Central memory CD4-positive, alpha-beta T cell (primary cell): Measurements from ENCODE around the gene KCNJ10.
A peak's percentile ranks its signal among the peaks of the same experiment; 100 is the strongest.

Experiments
- DNase-seq: peaks from one replicate; pipeline ENCODE4 v3.0.0; 2022

Gene KCNJ10

DNA sequence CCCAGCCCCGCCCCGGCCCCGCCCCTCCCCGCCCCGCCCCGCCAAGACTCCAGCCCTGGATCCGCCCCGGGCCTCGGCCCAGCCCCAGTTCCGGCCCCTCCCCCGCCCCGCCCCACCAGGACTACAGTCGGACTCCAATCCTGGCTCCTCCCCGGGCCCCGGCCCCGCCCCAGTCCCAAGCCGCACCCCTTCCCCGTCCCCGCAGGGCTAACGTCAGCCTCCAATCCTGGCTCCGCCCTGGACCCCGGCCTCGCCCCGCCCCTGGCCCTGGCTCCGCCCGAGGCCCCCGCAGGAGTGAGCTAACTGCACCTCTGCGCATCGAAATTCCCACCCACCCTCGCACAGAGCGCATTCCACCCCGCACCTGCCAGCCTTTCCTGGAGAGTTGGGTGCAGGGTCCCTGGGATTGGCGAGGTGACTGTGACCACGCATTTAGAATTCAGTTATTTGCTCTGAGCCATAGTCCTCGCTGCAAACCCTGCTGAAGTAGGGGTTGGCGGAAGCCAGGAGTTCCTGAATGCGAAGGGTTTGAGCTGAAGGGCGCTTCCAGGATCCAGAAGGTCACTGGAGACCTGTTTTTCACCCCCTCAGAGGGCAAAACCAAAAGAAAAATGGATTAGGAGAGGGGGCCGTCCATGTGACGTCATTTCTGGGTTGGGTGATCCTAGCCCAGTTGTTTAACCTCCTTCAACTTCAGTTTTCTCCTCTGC lies 29.0 kb upstream of the KCNJ10 start:
- peak; percentile 94 for DNase-seq

DNA sequence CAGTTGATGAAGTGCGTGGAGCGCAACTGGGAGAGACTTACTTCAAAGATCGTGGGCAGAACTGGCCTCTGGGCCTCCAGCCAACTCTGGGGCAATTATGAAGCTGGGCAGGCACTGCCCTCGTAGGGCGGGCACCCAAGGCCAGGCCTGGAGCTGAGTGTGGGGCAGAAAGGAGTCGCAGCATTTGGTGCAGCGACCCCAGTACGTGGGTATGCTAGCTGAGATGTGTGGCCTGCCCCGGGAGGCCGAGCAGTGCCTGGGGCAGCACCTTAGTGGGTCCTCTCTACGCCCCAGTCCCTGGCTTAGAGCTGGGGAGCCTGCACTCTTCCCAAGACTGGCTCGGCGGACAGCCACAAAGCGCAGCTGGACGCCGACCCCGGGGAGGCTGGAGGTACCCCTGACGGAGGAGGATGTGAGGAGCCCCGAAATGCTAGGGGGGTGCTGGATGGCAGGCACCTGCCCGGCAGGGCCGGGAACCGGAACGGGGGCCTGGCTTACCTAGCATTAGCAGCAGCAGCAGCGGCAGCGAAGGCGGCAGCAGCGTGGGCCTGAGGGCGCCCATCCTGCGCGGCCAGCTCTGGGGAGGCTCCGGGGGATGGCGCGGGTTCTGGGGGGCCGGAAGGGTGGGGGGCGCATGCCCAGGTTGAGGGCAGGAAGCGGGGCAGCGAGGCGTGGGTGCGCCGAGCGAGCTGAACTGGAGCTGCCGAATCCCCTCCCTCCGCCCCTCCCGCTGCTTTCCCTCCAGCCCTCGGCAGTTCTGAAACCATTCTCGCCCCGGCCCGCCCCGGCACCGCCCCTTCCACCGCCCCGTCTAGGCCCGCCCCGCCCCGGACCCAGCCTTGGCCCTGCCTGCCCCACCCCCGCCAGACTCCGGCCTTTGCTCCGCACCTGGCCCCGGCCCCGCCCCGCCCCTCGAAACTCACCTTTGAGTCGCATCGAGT lies 28.2 kb upstream of the KCNJ10 start, which contains the start of gene IGSF8:
Gene IGSF8 (minus strand): TSS at position 709 of the 941 bp plus-strand sequence. CDS start 147 bp downstream, at position 562.
- peak; percentile 87 for DNase-seq

GRCh38 chr1:160097151-160097910 lies 27.4 kb upstream of the KCNJ10 start:
- DNase-seq = no peak

DNA sequence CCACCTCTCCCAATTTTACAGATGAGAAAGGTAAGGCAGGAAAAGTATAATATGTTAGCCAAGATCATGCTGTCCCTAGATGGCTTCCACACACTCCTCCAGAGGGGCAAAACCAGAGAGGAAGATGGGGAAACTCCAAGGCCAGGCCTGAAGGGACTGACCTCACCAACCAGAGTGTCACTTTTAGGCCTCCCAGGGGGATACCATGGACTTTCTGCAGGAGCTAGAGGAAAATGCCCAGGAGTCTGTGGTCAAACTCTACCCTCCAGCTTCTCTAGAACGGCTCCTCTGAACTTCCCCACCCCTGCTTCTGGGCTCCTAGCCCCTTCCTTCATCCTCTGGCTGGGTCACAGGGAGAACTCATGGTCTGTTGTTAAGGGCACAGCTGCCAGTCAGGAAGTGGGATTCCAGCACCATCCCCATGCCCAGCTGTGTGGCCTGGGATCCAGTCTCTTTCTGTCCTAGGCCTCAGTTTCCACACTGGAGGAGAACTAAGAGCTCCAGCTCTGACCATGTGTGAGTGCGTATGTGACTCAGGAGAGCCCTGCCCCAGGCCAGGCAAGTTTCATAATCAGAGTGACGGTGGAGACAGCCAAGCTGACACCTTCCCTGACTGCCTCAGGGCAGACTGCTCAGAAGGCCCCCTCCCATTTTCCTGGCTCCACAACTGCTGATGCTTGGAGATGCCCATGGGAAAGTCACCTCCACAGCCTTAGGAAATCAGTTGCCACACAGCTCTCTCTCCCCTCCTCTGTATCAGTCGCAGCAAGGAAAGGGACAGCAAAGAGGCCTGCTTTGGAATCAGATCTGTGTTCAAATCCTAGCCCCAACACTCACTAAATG lies 26.5 kb upstream of the KCNJ10 start:
- no peak for DNase-seq

GRCh38 chr1:160095382-160096105 lies 25.6 kb upstream of the KCNJ10 start:
- no peak for DNase-seq

- DNase-seq = no peak
These were observed 24.8 kb upstream of the KCNJ10 start for GRCh38 chr1:160094806-160095205.

- DNase-seq = no peak
These were observed 24.3 kb upstream of the KCNJ10 start for GRCh38 chr1:160094291-160094625.

DNA sequence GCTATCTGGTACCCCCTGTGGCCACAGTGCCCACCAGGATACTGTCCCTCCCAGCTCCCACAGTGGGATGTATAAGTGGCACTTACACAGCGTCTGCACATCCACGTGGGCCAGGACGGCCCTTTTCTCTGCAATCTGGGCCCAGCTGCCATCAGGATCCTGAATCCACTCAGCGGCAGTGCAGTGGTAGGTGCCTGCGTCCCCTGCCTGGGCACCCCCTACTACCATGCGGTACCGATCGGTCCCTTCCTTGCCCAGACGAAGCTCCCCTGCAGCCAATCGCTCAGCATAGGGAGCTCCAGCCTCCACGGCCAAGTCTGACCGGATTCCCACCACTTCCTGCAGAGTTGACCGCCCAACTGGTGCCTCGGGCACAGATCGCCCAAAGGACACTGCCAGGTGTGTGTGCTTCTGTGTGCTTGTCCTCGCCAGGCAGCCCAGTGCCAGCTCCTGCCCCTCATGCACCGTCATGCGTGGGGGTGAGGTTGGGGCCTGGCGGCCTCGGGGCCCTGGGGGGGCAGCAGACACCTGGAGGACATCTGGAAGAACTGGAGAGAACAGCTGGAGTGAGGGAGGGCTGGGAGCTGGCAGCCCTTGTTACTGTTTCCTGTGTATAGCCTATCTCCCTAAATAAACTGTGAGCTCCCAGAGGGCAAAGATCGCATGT lies 23.8 kb upstream of the KCNJ10 start:
- DNase-seq = no peak

GRCh38 chr1:160093069-160093395 lies 23.1 kb upstream of the KCNJ10 start:
- no peak for DNase-seq

DNA sequence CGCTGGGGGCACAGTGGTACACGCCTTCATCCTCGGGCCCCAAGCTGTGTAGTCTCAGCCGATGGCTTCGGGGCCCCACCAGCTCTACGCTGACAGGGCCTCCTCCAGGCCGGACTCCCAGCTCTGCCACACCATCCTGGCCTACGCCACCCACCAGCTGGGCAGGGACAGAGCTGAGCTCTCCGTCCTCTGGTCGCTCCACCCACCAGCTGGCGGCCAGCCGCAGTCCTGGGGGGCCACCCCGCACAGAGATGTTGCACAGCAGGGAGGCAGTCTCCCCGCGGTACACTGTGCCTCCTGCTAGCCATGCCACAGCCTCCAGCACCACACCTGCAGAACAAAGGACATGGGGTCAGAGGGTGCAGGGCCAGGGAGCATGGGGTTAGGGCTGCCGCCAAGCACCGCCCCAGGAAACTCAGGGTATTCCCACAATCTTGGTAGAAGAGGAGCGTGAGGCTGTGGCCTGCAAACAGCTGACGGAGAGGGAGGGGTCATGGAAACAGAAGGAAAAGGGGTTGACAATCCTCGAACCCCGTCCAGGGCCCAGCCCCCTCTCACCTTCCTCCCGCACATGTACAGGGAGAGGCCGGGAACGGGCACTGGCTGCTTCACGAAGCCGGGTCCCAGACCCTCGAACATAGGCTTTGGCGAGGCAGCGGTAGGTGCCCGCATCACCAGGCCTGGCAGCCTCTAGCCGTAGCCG lies 22.6 kb upstream of the KCNJ10 start:
- no peak for DNase-seq

DNA sequence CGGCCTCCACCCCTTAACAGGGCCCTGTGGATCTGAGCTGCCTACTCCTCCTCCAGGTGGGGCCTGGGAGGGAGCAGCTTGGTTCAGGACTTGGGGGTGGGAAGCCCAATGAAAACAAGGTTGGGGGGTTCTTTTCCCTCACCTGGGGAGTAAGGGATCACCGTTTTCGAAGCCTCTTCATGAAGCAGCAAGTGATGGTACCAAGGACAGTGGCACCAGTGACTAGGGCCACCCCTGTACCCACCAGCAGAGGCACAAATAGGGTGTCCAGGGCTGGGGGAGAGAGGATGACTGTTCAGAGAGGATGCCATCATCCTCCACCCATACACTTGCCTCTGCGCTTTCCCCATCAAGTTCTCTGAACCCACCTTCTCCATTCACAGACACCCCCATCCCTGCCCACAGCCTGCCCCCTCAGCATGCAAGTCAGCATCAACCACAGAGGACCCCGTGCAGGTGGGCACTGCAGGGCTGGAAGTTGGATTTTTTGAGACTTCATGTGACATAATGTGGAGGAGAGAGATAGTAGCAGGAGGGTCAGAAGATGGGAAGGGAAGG lies 21.8 kb upstream of the KCNJ10 start:
- DNase-seq = no peak

GRCh38 chr1:160090760-160091159 lies 20.8 kb upstream of the KCNJ10 start:
- DNase-seq = no peak

DNA sequence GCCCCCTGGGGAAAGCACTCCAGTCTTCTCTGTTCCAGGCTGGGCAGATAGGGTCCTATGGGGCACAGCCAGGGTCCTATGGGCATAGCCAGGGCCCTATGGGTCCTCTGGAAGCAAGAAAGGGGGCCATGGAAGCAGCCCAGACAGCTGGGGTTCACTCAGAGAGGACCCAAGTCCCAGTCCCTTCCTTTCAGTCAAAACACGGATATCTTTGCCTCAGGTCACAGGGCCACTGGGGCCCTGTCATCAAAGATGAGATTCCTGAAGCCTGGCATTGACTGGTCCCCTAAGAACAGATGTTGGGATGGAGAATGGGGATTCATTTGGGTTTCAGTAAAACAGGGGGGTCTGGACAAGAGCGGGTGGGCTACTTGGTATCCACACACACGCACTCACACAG lies 19.9 kb upstream of the KCNJ10 start:
- no peak for DNase-seq

DNA sequence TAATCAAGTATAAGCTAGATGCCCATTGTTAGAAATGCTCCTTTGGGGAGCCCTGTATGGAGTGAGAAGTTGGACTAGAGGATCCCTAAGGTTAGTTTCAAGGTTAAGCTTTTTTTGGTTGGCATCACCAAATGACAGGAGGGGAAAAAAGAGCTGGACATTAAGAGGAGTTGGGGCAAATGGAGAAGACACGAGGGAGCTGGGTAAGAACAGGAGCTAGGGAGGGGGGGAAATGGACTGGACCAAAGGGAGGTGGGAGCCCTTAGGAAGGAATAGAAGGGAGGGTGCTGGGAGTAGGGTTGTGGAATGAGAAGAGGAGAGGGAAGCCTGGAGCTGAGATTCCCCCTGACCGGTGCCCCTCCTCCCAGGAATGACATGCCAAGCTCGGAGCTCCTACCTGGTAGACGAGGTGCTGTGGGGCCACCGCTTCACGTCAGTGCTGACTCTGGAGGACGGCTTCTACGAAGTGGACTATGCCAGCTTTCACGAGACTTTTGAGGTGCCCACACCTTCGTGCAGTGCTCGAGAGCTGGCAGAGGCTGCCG lies 17.2 kb upstream of the KCNJ10 start:
- DNase-seq = no peak

- DNase-seq = no peak
These were observed 16.5 kb upstream of the KCNJ10 start for GRCh38 chr1:160086456-160086892.

GRCh38 chr1:160085686-160086455 lies 15.9 kb upstream of the KCNJ10 start:
- DNase-seq = peak; percentile 56

DNA sequence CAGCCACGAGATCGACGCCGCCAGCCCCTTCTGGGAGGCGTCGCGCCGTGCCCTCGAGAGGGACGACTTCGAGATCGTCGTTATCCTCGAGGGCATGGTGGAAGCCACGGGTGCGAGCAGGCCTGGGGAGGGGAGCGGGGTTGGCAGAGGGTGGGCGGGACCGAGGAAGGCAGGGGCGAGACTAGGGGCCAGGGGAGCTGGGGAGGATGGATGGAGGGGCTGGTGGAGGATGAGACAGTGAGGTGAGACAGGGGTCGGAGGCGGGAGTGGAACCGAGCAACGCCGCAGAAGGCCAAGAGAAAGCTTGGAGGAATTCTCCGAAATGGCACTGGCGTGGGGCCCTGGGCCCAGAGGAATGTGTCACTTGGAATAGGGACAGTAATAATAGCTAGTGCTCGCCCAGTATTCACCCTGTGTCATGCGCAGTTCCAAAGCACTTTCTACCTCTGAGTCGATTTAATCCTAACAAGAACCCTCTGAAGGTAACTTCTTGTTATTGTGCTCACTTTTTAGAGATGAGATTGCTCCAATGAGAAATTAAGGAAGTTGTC lies 14.9 kb upstream of the KCNJ10 start:
- no peak for DNase-seq

- DNase-seq = peak; percentile 61
These were observed 14.2 kb upstream of the KCNJ10 start for GRCh38 chr1:160083968-160084770.
